Measurements from ENCODE around the gene FYCO1.

The FYCO1 gene

GRCh38 chr3:45943207-45943846 is 52.3 kb downstream of the FYCO1 start, which contains the start of gene CXCR6:
Gene CXCR6, plus strand, starts transcription at chr3:45943464. Its CDS starts 3,018 bp downstream, at chr3:45946482.
- DNase-seq (ENCODE audit: low read depth), result no peak

GRCh38 chr3:45942051-45942825 is 53.4 kb downstream of the FYCO1 start:
- DNase-seq (ENCODE audit: low read depth), result no peak

GRCh38 chr3:45940781-45941365 is 54.8 kb downstream of the FYCO1 start:
- DNase-seq (ENCODE audit: low read depth), result no peak

- DNase-seq (ENCODE audit: low read depth), result no peak
Observed at GRCh38 chr3:45940004-45940780, 55.4 kb downstream of the FYCO1 start.

- DNase-seq (ENCODE audit: low read depth), result no peak
Observed at GRCh38 chr3:45939341-45939771, 56.3 kb downstream of the FYCO1 start.

- DNase-seq (ENCODE audit: low read depth), result peak; percentile 76
Observed at GRCh38 chr3:45938864-45939263, 56.8 kb downstream of the FYCO1 start.

- no peak for DNase-seq (ENCODE audit: low read depth)
Observed at GRCh38 chr3:45938043-45938435, 57.6 kb downstream of the FYCO1 start.

- DNase-seq (ENCODE audit: low read depth), result no peak
Observed at GRCh38 chr3:45937206-45938042, 58.2 kb downstream of the FYCO1 start.

GRCh38 chr3:45936261-45936660 is 59.4 kb downstream of the FYCO1 start:
- DNase-seq (ENCODE audit: low read depth), result no peak

GRCh38 chr3:45933591-45933990 is 62.0 kb downstream of the FYCO1 start:
- DNase-seq (ENCODE audit: low read depth), result no peak

GRCh38 chr3:45932112-45932511 is 63.5 kb downstream of the FYCO1 start:
- no peak for DNase-seq (ENCODE audit: low read depth)

GRCh38 chr3:45931496-45931895 is 64.1 kb downstream of the FYCO1 start:
- DNase-seq (ENCODE audit: low read depth), result no peak

GRCh38 chr3:45929042-45929679 is 66.5 kb downstream of the FYCO1 start:
- no peak for DNase-seq (ENCODE audit: low read depth)

GRCh38 chr3:45927881-45928280 is 67.7 kb downstream of the FYCO1 start:
- peak; percentile 46 for DNase-seq (ENCODE audit: low read depth)

- peak; percentile 68 for DNase-seq (ENCODE audit: low read depth)
Observed at GRCh38 chr3:45923755-45924154, 71.9 kb downstream of the FYCO1 start.

- no peak for DNase-seq (ENCODE audit: low read depth)
Observed at GRCh38 chr3:45922950-45923590, 72.6 kb downstream of the FYCO1 start.

GRCh38 chr3:45922039-45922326 is 73.6 kb downstream of the FYCO1 start:
- DNase-seq (ENCODE audit: low read depth), result no peak

- DNase-seq (ENCODE audit: low read depth), result no peak
Observed at GRCh38 chr3:45921158-45922038, 74.2 kb downstream of the FYCO1 start.

- no peak for DNase-seq (ENCODE audit: low read depth)
Observed at GRCh38 chr3:45917146-45917898, 78.3 kb downstream of the FYCO1 start.

Measured in HS-5 (cell line).